GM18873 (cell line): ENCODE measurements around the gene MTERF2.

Source experiments
- ATAC-seq: cut with Tn5 transposase; IDR thresholded peaks from one replicate; pipeline ENCODE4 v1.9.1; 2021; ENCODE audit warnings: mild to moderate bottlenecking, moderate library complexity, moderate number of reproducible peaks; ENCODE audit not compliant: unreplicated experiment, low FRiP score

The MTERF2 gene

DNA sequence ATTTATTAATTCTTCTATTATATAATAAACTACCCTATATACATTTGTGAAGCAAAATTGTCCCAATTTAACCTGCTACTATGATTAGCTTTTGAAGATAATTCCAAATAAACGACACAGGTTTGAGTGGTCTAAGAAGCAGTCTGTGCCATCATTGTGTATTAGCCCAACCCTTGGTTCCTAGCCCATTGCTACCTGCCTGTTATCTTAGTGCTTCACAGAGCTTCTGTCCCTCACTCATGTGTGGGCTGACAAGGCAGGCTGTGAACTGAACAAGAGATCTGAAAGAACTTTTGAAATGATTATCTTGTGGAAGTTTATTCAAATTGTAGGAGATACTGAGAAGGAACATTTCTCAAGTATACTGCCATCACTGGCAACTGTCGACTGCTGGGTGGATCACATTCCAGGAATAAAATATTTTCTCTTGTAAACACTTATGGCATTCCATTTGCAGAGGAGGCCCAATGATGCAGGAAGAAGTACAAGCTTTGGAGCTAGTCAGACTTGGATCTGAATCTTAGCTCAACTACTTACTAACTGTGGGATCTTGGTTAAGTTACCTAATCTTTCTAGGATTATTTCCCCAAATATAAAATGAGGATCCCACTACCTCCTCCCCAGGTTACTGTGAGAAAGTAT is 7.8 kb upstream of the MTERF2 start:
- no peak for ATAC-seq

DNA sequence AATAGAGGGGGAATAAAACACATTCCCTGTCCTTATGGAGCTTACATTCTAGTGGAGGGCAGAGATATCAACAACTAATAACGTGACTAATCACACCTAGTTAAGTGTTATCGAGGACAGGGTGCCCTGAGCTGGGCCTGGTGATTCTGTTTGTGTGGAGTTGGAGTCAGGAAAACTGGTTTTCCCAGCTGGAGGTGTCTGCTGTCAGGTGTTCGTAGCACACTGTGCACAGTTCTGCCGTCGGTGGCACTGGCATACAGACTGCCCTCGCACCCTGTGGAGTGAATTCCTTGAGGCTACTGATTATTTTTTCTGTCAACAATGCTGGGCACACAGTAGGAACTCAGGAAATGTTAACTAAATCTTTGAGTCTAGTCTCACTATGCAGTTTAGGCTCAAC is 900 bp upstream of the MTERF2 start:
- ATAC-seq, result no peak

DNA sequence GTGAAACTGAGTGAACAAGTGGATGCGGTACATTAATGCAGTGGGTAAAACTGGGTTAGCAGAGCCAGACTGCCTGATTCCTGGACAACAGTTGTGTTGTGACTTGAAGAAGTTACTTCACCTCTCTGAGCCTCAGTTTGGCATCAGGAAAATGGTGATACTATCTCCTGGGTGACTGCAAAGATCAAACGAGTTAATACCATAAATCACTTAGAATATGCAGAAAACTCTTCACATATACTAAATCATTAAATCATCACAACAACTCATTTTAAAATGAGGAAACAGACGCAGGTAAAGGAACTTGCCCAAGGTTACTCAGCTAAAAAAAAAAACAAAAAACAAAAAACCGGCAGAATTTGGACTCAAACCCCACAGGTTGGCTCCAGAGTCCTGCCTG is 811 bp downstream of the MTERF2 start:
- ATAC-seq, result no peak

DNA sequence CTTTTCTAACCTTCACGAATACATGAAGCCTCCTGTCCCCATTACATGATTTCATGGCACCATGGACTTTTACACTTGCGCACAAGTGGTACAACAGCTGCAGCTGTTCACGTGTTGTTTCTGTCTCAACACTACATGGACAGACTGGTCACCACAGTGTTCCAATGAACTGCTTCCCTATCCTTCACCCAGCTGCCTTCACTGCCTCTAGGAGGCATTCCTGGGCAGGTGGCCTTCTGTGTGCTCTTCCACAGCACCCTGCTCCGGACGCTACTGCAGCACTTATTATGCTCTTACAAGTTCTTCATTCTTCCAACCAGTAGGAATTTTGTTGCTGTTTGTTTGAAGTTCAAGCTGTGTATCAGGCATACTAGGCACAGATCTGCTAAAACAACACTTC is 1.5 kb downstream of the MTERF2 start:
- ATAC-seq, result no peak

DNA sequence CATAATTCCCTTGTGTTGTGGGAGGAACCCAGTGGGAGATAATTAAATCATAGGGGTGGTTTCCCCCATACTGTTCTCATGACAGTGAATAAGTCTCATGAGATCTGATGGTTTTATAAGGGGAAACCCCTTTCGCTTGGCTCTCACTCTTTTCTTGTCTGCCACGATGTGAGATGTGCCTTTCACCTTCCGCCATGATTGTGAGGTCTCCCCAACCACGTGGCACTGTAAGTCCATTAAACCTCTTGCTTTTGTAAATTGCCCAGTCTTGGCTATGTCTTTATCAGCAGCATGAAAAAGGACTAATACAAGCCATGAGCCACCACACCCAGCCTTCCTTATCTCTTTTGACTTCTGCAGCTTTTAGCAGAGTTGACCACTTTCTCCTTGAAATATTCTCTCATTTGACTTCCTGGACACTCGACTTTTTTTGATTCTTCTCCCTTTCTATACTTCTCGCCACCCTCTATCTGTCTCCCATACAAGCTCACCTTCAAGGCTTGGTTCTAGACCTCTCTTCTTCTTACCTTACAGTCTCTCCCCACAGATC is 2.3 kb downstream of the MTERF2 start:
- no peak for ATAC-seq

DNA sequence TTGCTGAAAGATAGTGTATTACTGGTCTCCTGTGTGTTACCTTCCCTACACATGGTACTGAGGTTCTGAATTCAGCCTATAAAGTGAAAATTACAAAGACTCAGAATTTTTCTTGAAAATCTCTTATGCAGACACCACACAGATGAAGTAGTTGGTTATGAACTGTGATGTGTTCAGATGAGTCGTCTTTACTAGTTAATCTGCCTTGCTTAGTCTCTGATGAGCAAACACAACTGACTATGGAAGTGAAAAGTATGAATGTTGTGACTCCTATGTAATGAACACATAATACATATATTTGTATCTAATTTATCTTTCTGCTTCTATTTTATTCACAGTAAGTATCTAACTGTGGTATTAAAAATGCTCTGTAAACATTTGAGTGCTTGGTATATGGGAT is 4.7 kb downstream of the MTERF2 start:
- ATAC-seq, result no peak

DNA sequence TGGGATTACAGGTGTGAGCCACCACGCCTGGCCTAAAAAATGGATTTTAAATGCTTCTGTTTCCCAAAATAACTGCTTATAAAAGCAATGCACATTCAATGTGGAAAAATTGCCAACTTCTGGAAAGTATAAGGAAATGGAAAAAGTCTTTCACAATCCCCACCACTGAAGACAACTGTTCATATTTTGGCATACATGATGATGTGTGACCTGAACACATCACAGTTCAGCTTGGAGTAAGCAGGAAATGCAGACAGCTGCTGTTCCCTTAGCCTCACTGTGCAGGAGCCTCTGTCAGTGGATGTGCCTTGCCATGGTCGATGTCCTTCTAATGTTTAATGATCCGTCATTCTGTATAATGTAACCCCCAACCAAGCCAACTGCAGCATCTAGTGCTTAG is 5.2 kb downstream of the MTERF2 start:
- ATAC-seq, result no peak

DNA sequence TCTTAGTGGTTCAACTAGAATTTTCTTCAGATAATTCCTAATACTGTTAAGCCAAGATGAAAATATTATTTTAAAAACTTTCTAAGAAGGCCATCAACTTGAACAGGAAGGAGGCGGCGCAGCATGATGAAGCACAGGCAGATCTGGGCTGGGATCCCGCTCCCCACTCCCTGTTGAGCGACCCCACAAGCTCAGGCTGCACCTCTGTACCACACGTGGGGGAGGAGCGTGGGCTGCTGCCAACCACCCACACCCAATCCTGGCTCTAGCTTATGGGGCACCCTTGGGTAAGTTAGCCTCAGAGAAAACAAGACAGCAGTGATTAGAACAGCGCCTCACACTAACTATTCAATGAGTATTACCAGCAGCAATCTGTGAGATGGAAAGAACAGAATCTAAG is 6.0 kb downstream of the MTERF2 start:
- no peak for ATAC-seq

DNA sequence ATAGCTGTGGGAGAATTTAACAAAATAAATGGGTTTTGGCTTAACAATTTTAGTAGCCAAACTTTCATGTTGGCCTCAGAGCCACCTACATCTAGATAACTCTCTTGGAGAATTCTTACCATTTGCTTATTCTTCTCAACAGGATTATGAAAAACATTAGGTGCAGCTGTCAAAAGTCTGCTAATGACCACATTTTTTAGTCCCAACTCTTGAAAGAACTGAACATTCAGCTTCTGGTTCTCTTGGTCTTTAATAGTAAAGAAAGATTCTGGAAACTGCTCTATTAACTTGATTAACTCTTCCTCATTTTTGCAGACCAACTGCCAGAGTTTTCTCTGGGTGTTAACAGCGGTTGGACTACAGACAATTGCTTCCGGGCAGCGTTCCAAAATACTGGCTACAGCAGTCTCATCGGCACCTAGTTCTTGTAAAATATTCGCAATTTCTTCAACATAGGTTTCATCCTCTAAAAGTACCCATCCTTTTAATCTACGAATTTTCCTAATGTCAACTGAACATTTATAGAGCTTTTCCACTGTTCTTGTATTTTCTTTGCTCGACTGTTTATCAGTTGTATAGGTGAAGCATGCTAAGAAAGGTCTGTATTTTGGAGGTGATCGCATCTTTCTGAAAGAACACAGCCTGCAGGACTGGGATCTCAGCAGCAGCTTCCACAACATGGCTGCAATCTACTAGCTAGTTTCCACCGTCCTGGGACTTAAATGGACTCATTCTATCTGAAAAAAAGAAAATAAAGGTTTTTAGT is 8.7 kb downstream of the MTERF2 start:
- ATAC-seq, result no peak

DNA sequence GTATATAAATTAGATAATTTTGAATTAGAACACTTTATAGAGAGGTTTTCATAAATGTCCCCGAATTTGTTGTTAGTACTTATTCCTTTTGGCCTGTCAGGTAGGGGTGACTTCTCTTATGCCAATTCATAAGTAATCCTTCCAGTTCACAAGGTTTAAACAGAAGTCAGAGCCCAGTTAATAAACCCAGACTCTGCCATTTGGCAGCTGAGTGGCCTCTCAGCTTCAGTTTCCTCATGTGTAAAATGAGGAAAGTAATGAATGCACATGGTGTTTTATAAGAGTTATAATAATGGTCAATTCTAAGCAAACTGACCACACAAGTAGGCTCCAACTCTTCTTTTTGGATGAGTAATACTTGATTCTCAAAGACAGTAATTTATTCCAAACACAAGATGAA is 10.3 kb downstream of the MTERF2 start:
- no peak for ATAC-seq

DNA sequence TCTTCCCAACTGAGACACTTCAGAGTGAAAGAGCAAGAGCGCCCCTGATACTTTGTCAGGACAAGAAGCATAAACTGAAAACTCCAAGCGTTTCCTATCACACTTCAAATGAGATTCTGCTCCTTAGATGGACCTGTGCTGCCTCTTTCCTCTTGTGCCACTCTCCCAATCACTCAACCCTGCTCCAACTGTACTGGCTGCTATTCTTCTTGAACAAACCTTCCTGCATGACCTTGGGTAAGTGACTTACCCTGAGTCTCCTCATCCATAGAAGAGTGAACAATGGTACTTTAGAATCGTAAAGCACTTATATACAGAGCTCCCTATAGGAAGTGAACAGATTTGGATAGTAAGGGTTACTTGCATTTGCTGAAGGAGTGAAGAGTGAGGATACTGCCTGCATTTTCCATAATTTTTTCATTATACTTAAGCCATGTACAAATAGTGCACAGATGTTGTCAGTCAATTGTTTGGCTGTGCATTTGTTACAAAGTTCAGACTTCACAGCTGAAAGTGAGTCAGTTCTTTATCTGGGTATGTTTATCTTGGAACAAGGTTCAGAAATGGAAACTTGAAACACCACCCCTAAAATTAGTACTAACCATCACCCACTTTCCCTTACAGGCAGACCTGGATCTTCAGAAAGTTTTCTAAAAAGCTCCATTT is 10.8 kb downstream of the MTERF2 start:
- no peak for ATAC-seq

DNA sequence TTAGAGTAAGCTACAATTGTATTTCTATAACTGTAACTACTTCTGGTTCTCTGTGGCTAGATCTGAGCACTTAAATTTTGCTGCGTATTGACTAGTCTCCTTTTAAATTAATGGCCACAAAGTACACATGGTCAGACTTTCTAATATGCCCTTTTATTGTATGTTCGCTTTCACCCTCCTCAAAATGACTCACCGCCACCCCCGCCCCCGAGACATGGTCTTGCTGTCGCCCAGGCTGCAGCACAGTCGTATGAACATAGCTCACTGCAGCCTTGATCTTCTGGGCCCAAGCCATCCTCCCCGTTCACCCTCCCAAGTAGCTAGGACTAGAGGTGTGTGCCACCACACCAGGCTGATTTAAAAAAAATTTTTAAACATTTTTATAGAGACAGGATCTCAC is 11.8 kb downstream of the MTERF2 start:
- no peak for ATAC-seq

DNA sequence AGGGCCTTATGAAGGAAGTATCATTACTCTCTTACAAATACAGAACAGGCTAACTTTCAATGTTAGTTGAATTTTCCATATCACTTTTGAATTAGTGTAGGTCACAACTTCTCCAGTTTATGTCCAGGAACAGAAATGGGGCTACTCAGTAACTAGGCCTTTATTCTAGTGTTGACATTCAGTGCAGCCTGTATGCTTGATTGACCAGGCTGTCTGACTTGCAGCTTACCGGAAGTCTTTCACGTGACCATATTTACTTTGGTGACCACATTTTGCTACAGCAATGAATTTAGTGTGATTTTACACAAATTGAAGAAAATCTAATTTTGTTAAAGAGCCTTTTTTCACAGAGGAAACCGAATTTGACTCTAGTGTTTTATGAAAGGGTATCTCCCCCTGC is 12.4 kb downstream of the MTERF2 start:
- peak; percentile 50 for ATAC-seq

DNA sequence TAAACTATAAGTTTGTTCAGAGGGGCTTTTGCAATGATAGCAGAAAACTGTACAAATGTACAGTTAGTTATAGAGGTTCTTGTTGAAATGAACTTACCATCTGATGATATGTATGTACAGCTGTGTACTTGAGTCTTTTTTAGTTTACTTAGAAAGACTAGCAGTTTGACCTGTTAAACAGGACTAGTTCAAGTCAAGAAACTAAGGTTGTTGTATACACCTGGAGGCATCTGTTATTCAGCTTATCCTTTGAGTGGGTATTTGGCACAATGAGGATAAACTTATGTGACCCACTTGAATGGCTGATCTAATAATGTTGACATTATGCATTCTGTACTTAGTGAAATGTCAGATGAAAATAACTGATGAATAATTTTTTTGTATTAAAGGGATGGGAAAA is 13.4 kb downstream of the MTERF2 start:
- no peak for ATAC-seq

DNA sequence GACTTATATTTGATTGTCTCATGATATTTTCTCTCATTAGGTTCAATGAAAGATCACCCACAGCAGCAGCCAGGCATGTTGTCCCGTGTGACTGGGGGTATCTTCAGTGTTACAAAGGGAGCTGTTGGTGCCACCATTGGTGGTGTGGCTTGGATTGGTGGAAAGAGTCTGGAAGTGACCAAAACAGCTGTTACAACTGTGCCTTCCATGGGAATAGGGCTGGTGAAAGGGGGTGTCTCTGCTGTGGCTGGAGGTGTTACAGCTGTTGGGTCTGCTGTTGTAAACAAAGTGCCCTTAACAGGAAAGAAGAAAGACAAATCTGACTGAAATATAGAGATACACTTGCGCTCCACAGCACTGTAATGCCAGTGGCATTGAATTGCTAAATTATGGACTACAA is 15.9 kb downstream of the MTERF2 start:
- ATAC-seq, result no peak

DNA sequence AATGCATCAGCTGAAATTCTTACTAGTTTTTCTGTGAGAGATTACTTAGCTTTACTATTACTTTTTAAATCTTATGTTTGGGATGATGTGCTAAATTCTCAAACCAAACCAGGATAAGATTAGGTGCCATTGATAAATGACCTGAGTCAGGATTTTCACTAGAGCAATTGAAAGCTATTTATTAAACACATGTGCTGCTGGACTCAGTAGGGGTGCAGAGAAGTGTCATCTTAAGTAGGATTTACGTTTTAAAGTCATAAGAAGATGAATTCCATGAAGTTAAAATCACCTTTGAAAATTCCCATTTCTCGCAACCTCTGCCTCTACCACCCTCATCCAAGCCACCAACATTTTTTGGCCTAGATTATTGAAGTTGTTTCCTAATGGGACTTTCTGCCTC is 22.4 kb downstream of the MTERF2 start:
- no peak for ATAC-seq

DNA sequence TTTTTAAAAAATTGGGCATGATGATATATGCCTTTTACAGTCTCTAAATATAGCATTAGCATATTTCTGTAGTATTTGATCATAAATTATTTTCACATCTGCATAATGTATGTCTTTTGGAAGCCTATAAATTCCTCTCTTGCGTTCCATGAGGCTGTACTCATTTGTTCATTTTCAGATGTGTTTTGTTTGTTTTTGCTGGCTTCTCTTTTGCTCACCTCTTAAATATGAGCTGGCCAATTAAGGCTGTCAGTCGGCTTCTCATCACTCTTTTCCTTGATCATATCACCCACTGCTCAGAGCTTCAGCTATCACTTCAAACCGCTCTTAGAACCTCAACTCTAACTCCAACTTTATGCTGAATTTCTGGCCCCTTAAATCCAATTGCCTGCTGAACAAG is 24.7 kb downstream of the MTERF2 start:
- no peak for ATAC-seq

DNA sequence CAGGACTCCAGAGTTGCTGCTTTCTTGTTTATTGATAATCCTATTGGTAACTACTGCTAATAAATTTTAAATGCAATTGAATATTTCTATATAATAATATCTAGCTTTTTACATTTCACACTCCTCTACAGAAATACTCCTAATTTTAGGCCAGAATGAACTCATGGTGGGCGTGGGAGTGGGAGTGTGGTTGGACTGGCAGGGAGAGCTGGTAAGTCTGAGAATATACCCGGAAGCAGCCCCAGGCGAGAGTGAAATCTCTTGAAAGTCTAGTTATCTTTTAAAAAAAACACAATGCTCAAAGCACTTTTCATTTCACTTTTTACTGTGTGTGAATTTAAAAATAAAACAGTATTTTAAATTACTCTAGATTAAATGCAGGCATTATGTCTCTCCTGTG is 26.5 kb downstream of the MTERF2 start:
- ATAC-seq, result no peak

DNA sequence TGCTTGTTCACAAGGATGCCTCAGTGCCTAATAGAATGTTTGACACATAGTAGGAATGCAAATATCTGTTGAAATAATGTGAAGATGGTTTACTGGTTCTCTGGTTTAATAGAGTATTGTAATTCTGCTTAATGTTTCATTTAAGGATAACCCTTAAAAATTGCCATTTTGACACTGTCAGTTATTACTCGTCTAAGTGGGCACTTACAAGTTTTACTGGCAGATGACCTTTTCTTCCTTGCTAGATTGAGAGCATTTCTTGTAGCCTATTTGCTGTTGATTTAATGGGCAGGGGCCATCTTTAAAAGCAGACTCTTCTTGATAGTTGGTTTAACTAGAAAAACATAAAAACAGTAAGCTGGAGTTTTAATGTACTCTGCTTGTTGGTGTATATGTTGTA is 29.4 kb downstream of the MTERF2 start:
- ATAC-seq, result no peak

DNA sequence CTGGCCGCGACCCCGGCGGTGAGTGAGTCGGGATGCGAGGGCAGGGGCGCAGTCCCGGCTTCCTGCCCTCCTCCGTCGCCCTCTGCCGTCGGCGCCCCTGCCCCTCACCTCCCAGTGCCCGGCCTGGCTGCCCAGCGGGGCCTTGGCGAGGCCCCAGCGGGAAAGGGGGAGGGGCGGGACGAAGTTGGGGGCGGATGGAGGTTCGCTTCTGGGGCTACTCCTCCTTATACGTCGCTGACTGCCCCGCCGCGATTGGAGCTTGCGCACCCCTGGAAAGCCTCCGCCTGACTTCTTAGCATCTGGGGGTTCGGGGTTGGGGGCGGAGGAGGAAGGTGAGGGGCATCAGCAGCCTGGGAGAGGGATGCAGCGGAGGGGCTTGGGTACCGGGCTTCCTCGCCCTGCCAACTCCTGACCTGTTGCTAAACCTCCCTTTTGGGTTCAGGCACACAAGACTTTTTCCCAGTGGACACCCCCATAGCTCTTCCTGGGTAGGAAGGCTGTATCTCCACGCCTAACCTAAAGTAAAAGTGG is 30.8 kb downstream of the MTERF2 start:
- ATAC-seq, result peak; percentile 25

DNA sequence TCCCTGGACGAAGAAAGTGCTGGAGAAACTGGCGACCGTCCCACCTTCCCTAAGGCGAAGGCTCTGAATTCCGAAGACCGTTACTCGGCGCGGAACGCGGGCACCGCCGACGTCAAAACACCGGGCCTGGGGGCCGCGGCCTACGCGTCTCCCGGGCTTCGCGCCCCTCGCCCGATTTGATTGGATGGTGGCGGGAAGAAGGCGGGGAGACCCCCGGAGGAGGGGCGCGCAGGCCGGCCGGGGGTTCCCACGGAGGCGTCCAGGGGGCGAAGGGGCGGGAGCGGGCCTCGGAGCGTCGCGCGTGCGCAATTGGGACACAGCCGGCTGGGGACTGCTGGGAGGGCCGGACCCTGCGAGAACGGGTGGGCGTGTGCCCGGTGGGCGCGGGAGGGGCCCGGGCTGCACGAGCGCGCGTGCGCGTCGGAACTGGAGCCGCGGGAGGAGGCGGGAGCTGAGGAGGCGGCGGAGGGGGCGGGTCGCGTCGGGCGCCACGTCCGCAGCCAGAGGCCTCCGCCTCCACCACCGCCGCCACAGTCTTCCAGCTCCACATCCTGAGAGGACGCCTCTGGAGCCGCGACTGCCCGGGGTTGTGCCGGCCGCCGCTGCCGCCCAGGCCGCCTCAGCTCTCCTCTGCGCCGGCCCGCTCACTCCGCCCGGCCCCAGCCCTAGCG is 31.4 kb downstream of the MTERF2 start, which contains the start of gene TMEM263:
TSS of gene TMEM263 (plus strand) at position 531 of the 671 bp plus-strand sequence. CDS start 11,210 bp downstream, outside the sequence.
- ATAC-seq, result peak; percentile 54
